HFFc6 (cell line): ENCODE measurements around the gene SCTR. TPM values are rescaled to one million over a fixed set of nuclear protein-coding genes. Genes with fewer than 3 reads are reported as not detected.

Experiments used
- DNase-seq: peaks from one replicate; pipeline ENCODE4 v3.0.0-alpha.2; 2018
- H3K27ac Mint-ChIP-seq: 2 replicates; pipeline ENCODE4 v1.8.0; 2020; ENCODE audit warnings: mild to moderate bottlenecking, mixed read lengths
- H3K27me3 Mint-ChIP-seq: 2 replicates; pipeline ENCODE4 v1.8.0; 2021; ENCODE audit warnings: mild to moderate bottlenecking, moderate library complexity, mixed read lengths; ENCODE audit not compliant: insufficient read depth
- H3K36me3 Mint-ChIP-seq: 2 replicates; pipeline ENCODE4 v1.8.0; 2021; ENCODE audit warnings: low read depth, mixed read lengths
- H3K4me1 Mint-ChIP-seq: 2 replicates; pipeline ENCODE4 v1.8.0; 2020; ENCODE audit warnings: low read depth, mixed read lengths
- H3K4me3 Mint-ChIP-seq: 2 replicates; pipeline ENCODE4 v1.8.0; 2020; ENCODE audit warnings: mild to moderate bottlenecking, moderate library complexity, mixed read lengths
- H3K9me3 Mint-ChIP-seq: 2 replicates; pipeline ENCODE4 v1.8.0; 2020; ENCODE audit warnings: mild to moderate bottlenecking, mixed read lengths
- CTCF ChIP-seq: fragments of 200-600 bp; sonication (generic); IDR thresholded peaks from 2 replicates; pipeline ENCODE4 v1.5.0; 2021; ENCODE audit warnings: antibody characterized with exemption, mild to moderate bottlenecking
- total RNA-seq, 6 experiments: library from RNA; stranded (reverse); fragmentation: NEBNext Ultra II Directional; extraction: Animal tissue kit (Norgen Biotek cat#: 25700); gene quantifications; 2 replicates in 1 of 6; 3 replicates in 5 of 6; pipeline ENCODE4 v1.2.3, GENCODE V29; 2021

Gene SCTR
- total RNA-seq, 6 experiments from 2014 or later: not detected

- no peak overlapping the region for H3K4me3 Mint-ChIP-seq
- TF ChIP-seq CTCF: no peak
- no peak overlapping the region for H3K27ac Mint-ChIP-seq
- H3K4me1 Mint-ChIP-seq: no peaks in the 10 kb centered on the region
- no peaks in the 10 kb centered on the region for H3K36me3 Mint-ChIP-seq
- no peaks in the 10 kb centered on the region for H3K9me3 Mint-ChIP-seq
- no peak for DNase-seq
- peaks cover 38% of the 10 kb centered on the region for H3K27me3 Mint-ChIP-seq
Observed at GRCh38 chr2:119435953-119436297, 88.4 kb downstream of the SCTR start.

GRCh38 chr2:119435081-119435952 is 89.0 kb downstream of the SCTR start:
- H3K27me3 Mint-ChIP-seq: peaks cover 38% of the 10 kb centered on the region
- TF ChIP-seq CTCF: no peak
- no peak for DNase-seq
- H3K4me3 Mint-ChIP-seq: no peak overlapping the region
- no peaks in the 10 kb centered on the region for H3K9me3 Mint-ChIP-seq
- H3K27ac Mint-ChIP-seq: no peak overlapping the region
- no peaks in the 10 kb centered on the region for H3K36me3 Mint-ChIP-seq
- no peaks in the 10 kb centered on the region for H3K4me1 Mint-ChIP-seq

GRCh38 chr2:119434664-119435063 is 89.6 kb downstream of the SCTR start:
- H3K27ac Mint-ChIP-seq: no peak overlapping the region
- peaks cover 35% of the 10 kb centered on the region for H3K27me3 Mint-ChIP-seq
- no peaks in the 10 kb centered on the region for H3K36me3 Mint-ChIP-seq
- no peak for TF ChIP-seq CTCF
- DNase-seq: no peak
- no peak overlapping the region for H3K4me3 Mint-ChIP-seq
- no peaks in the 10 kb centered on the region for H3K4me1 Mint-ChIP-seq
- no peaks in the 10 kb centered on the region for H3K9me3 Mint-ChIP-seq

- Mint-ChIP-seq H3K4me1 (no peaks in the 10 kb centered on the region), H3K9me3 (no peaks in the 10 kb centered on the region), H3K27me3 (peaks cover 30% of the 10 kb centered on the region), H3K4me3 (no peak overlapping the region), H3K36me3 (no peaks in the 10 kb centered on the region), H3K27ac (no peak overlapping the region)
- DNase-seq: no peak
- no peak for TF ChIP-seq CTCF
Observed at GRCh38 chr2:119433636-119434327, 90.5 kb downstream of the SCTR start.

- Mint-ChIP-seq H3K4me3 (no peak overlapping the region), H3K4me1 (no peaks in the 10 kb centered on the region), H3K27ac (no peak overlapping the region), H3K36me3 (no peaks in the 10 kb centered on the region), H3K27me3 (peaks cover 36% of the 10 kb centered on the region), H3K9me3 (no peaks in the 10 kb centered on the region)
- no peak for TF ChIP-seq CTCF
- no peak for DNase-seq
Observed at GRCh38 chr2:119432851-119433522, 91.3 kb downstream of the SCTR start.
